HUDEP-2 (cell line): Measurements from ENCODE around the gene CLK2.
A peak's percentile ranks its signal among the peaks of the same experiment; 100 is the strongest.
"Not testable (repeated sequence)": the region's sequence is repeated elsewhere in the genome, so short reads cannot be mapped to it uniquely, and the experiment has no call there.

Experiments
- DNase-seq, 76 experiments: peaks; one replicate each; lab custom pipeline; 2025; ENCODE audit not compliant: unreplicated experiment in 76 of 76; lab: John Stamatoyannopoulos, UW

Gene CLK2

GRCh38 chr1:155297384-155297783, 24.1 kb upstream of the CLK2 start:
- no peak for DNase-seq

- DNase-seq, result peak in 6 of 76 experiments; percentile 7 to 35 (median 26)
Measured at GRCh38 chr1:155296661-155297060, 23.4 kb upstream of the CLK2 start.

GRCh38 chr1:155295942-155296267, 22.6 kb upstream of the CLK2 start:
- no peak for DNase-seq

GRCh38 chr1:155295183-155295941, 22.1 kb upstream of the CLK2 start:
- no peak for DNase-seq

- no peak for DNase-seq
Measured at GRCh38 chr1:155294520-155295182, 21.3 kb upstream of the CLK2 start.

- no peak for DNase-seq
Measured at GRCh38 chr1:155293086-155293749, 19.9 kb upstream of the CLK2 start.

- not testable (repeated sequence) for DNase-seq
Measured at GRCh38 chr1:155291006-155291405, 17.7 kb upstream of the CLK2 start.

GRCh38 chr1:155287987-155288543, 14.8 kb upstream of the CLK2 start:
- peak in 34 of 76 experiments; percentile 15 to 60 (median 42) for DNase-seq

- DNase-seq, result no peak
Measured at GRCh38 chr1:155286544-155286943, 13.2 kb upstream of the CLK2 start.

- DNase-seq, result no peak
Measured at GRCh38 chr1:155285631-155286044, 12.3 kb upstream of the CLK2 start.

- no peak for DNase-seq
Measured at GRCh38 chr1:155285063-155285462, 11.8 kb upstream of the CLK2 start.

GRCh38 chr1:155284476-155284875, 11.2 kb upstream of the CLK2 start:
- no peak for DNase-seq

- DNase-seq, result no peak
Measured at GRCh38 chr1:155282488-155283091, 9.3 kb upstream of the CLK2 start.

- DNase-seq, result no peak
Measured at GRCh38 chr1:155279268-155279667, 6.0 kb upstream of the CLK2 start.

GRCh38 chr1:155278689-155279160, 5.4 kb upstream of the CLK2 start:
- no peak for DNase-seq

GRCh38 chr1:155277902-155278688, 4.8 kb upstream of the CLK2 start:
- DNase-seq, result peak in 34 of 76 experiments; percentile 11 to 66 (median 39)

GRCh38 chr1:155277070-155277901, 4.0 kb upstream of the CLK2 start, which contains the start of gene HCN3:
HCN3 (plus strand) TSS chr1:155277463; CDS start chr1:155277591, 128 bp downstream.
- peak in 74 of 76 experiments; percentile 29 to 98 (median 95) for DNase-seq

GRCh38 chr1:155272466-155273342, 600 bp downstream of the CLK2 start:
- DNase-seq, result peak in 11 of 76 experiments; percentile 44 to 62 (median 52)
